Ishikawa (cell line): ENCODE results near the gene RBKS.

ENCODE experiments used
- EGR1 ChIP-seq: IDR thresholded peaks from 2 replicates; pipeline ENCODE4 v1.6.1; 2012
- EP300 ChIP-seq: IDR thresholded peaks from 2 replicates; pipeline ENCODE4 v1.6.1; 2012; ENCODE audit warnings: borderline replicate concordance
- FOXM1 ChIP-seq: IDR thresholded peaks from 2 replicates; pipeline ENCODE4 v1.6.1; 2012; ENCODE audit warnings: low read depth, borderline replicate concordance
- RAD21 ChIP-seq: IDR thresholded peaks from 2 replicates; pipeline ENCODE4 v1.6.1; 2012; ENCODE audit warnings: low read depth
- TAF1 ChIP-seq: IDR thresholded peaks from 2 replicates; pipeline ENCODE4 v1.6.1; 2012; ENCODE audit warnings: low read depth, mild to moderate bottlenecking
- YY1 ChIP-seq: IDR thresholded peaks from 2 replicates; pipeline ENCODE4 v1.6.1; 2012; ENCODE audit warnings: low read depth
- ZBTB7A ChIP-seq: IDR thresholded peaks from 2 replicates; pipeline ENCODE4 v1.6.1; 2012; ENCODE audit warnings: low read depth
- TF ChIP-seq, protein P1 (sequence below): IDR thresholded peaks from 2 replicates; pipeline ENCODE4 v1.6.1; 2012

DNA sequence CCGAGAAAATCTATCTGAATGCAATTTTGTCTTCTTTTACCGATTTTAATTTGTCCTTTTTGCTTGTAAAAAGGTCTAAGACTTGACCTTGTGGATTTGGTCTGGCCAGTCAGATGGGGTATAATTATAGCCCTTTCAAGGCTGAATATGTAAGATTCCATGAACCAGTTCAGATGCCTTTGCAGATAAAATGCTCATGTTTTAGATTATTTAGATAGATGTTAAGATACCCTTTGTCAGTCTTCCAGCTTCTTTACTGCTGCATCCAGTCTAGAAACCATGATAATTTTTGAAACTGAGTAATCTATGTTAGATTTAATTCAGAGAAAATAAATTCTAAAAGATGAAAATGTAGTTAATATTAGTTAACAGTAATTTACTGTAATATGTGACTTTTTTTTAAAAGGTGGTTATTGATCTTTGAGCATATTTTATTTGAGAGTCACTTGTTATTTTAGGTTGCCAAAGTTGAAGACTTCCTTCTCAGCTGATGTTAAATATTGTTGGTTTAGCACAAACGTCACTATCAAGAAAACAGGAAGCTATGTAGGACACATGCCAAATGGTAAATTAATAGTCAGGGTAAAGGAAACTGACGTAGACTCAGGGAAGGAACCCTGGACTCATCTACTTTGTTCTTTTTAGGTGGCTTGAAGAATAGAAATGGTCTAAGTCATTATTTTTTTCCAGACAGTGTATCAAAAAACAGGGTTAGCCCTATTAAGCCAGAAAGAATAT is 30.1 kb upstream of the RBKS start:
- TF ChIP-seq YY1 = no peak
- TF ChIP-seq RAD21 = no peak
- no peak for TF ChIP-seq TAF1
- no peak for TF ChIP-seq EP300
- TF ChIP-seq, protein P1, sequence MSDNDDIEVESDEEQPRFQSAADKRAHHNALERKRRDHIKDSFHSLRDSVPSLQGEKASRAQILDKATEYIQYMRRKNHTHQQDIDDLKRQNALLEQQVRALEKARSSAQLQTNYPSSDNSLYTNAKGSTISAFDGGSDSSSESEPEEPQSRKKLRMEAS = no peak
- TF ChIP-seq ZBTB7A = no peak
- TF ChIP-seq EGR1 = no peak
- TF ChIP-seq FOXM1 = no peak
